Hepatocyte (in vitro differentiated cells): Measurements from ENCODE around the gene RBL1.

Experiments used
- CTCF ChIP-seq: fragments of 200-600 bp; sonication (generic); IDR thresholded peaks from 2 replicates; pipeline ENCODE4 v1.5.1; 2016; ENCODE audit warnings: antibody characterized with exemption, mild to moderate bottlenecking; ENCODE audit not compliant: poor library complexity
- EZH2phosphoT487 ChIP-seq: fragments of 200-600 bp; sonication (generic); IDR thresholded peaks from one replicate; pipeline ENCODE4 v1.6.1; 2018; ENCODE audit warnings: antibody characterized with exemption, mild to moderate bottlenecking, low read depth, moderate library complexity; ENCODE audit not compliant: unreplicated experiment, severe bottlenecking

GRCh38 chr20:36951198-36951978 is 144.4 kb downstream of the RBL1 start, which contains the start of gene SAMHD1:
- no peak for TF ChIP-seq CTCF
- no peak for TF ChIP-seq EZH2phosphoT487
